Right renal cortex interstitium (tissue), 3 donors: Measurements from ENCODE around the gene LSP1. TPM values are rescaled to one million over a fixed set of nuclear protein-coding genes. Genes with fewer than 3 reads are reported as not detected.

ENCODE experiments used
- DNase-seq, 3 donors: peaks; one replicate each; pipeline ENCODE4 v3.0.0-alpha.2; 2013; ENCODE audit warnings: low read depth in 3 of 3, low spot score in 2 of 3
- polyA plus RNA-seq, 3 donors: library from polyadenylated mRNA; unstranded; fragments of 120-200 nt; gene quantifications; one replicate each; pipeline ENCODE4 v1.2.1, GENCODE V29; 2013; ENCODE audit not compliant: insufficient read length in 3 of 3

LSP1 gene
- polyA plus RNA-seq, 3 donors, result 4.2 to 4.8 (median 4.8) TPM

GRCh38 chr11:1913271-1914060 is 60.6 kb downstream of the LSP1 start:
- no peak for DNase-seq

- DNase-seq, result no peak
Measured at GRCh38 chr11:1915795-1916131, 62.9 kb downstream of the LSP1 start.

DNA sequence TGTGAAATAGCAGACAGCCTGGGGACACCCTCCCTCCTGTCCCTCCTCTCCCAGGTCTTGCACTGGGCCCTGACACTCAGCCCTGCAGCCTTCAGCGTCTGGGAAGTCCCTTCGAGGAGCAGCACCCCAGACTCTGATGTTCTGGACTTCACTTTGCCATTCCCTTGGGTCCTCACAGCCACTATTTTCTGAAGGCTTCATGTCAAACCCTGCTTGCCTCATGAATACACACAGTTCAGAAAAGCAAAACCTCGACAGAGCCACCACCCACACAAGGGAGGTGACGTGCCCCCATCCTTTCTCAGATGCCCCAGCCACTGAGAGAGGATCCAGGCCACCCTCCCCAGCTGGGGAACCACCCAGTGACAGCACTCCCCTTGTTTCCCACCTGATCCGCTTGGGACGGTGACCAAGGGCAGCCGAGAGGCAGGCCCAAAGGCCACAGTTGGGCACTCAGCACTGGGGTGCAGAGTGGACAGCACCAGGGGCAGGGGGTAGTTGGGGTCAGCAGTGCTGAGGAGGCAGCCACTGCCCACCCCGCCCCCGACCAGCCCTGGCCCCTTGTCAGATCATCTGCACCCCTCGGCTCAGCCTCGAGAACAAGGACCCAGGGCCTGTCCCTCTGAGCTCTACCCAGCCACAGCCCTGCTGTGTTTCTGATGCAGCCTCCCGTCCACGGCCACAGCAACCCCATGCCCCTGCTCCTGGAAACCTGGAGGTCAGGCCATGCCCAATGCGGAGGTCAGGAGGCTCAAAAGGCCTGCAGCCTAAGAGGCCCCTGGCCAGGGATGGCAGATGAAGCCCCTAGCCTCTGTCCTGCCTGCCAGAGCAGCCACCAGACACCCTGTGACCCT is 63.5 kb downstream of the LSP1 start:
- no peak for DNase-seq

- DNase-seq, result no peak
Measured at GRCh38 chr11:1916986-1917522, 64.2 kb downstream of the LSP1 start.

DNA sequence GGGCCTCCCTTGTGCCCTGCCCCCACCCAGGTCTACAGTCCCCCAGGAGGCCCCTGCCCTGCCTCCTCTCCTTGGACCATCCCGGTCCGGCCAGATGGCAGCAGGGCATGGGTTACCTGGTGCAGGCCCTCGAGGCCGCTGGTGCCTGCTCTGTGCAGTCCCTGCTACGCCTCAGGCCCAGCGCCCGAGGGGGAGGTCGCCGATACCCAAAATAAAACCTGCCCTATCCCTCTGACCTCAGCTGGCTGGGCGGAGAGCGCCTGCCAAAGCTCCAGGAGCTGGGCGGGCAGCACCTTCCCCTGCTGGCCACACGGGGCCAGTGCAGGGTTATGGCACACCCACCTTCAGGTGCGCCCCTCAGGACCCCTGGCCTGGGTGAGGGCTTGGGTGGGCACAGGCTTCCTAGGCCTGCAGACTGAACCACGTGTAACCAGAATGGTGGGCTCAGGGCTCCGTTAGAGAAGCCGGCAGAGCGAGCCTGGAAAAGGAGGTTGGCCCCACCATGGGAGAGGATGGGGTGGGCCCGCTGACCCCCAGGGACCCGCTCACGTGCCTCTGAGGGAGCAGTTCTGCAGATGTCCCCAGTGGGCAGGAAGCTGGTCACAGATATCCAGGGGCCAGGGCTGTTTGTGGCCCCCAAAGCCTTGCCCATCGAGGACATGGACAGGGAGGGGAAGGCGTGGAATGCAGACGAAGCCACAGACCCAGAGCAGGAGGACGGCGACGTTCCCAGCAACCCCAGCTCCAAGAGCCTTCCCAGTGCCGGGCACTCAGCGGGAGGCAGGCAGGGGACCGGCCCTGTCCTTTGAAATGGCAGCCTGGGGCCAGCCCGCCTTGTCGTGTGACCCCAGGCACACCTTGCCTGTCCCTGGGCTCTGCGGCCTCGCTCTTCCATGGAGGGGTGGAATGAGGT is 64.9 kb downstream of the LSP1 start:
- no peak for DNase-seq

DNA sequence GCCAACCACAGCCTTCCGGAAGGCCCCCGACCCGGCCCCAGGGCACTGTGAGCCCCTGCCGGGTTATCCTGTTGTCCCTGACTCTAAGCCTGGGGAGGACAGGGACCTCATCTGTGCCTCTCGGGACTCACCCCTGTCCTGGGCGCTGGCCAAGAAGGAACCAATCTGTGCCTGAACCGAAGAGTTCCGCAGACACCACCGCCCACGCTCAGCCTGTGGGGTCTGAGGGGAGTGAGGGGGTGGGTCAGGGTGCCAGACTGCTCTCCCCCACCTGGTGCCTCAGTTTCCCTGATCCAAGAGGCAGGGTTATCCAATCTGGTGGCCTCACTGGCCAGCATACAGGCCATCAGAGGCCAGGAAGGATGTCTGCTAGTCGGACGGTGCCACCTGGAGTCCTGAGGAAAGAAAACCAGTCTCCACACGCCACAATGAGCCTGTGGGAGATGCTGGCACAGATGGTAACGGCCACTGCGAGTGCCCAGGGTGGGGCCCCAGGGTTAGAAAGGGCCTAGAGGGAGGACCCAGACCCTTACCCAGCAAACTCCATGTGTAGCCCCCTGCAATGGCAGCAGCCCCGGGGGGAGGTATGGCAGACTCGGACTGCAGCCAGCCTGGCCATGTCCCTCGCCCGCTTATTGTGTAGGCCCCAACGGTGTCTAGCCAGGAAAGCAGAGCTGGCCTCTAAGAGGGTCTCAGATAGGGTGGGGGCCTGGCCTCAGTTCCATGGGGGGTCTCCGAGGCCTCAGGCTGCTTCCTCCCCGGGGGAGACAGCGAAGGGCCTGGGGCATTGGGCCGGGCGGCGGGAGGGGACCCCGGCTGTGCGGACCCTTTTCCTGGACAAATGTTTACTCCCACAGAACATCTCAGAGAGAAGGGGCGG is 65.8 kb downstream of the LSP1 start:
- no peak for DNase-seq

DNA sequence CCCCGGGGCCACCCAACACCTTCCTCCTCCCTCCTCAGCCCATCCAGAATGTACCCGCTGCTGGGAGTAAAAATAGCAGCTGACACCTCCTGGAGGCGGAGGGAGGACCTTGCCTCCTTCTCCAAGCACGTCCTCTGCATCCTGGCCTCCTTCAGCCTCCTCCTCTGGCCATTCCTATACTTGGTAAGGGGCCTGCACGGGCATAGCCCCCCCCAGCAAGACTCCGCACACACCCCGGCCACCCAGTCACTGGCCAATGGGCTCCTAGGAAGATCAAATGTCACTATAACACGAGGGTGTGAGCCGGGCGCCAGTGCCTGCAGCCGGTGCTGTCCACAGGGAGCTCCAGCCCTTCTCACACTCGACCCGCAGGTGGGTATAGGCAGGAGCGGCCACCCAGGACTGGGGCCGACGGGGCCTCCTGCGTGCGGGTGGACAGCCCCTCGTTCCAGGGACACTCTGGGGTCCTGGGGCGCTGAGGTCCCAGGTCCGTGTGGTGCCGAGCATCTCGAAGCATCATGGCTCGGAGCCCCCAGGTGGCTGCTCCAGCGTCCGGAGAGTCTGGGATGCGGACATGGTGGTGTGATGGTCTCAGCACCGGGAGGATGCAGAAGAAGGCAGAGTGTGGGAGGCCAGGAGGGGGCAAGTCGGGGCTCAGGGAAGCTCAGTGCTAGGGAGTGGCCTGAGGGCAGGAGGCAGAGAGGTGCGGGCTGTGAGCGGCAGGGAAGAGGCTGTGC is 66.7 kb downstream of the LSP1 start, which contains the start of gene TNNT3:
TNNT3 (plus strand) TSS at position 313 of the 737 bp plus-strand sequence. CDS start 3,172 bp downstream, outside the sequence.
- DNase-seq, result no peak

GRCh38 chr11:1920128-1920908 is 67.4 kb downstream of the LSP1 start:
- DNase-seq, result no peak

GRCh38 chr11:1920909-1921573 is 68.2 kb downstream of the LSP1 start:
- no peak for DNase-seq

GRCh38 chr11:1921574-1922141 is 68.8 kb downstream of the LSP1 start:
- no peak for DNase-seq

GRCh38 chr11:1922481-1923081 is 69.7 kb downstream of the LSP1 start:
- DNase-seq, result no peak

DNA sequence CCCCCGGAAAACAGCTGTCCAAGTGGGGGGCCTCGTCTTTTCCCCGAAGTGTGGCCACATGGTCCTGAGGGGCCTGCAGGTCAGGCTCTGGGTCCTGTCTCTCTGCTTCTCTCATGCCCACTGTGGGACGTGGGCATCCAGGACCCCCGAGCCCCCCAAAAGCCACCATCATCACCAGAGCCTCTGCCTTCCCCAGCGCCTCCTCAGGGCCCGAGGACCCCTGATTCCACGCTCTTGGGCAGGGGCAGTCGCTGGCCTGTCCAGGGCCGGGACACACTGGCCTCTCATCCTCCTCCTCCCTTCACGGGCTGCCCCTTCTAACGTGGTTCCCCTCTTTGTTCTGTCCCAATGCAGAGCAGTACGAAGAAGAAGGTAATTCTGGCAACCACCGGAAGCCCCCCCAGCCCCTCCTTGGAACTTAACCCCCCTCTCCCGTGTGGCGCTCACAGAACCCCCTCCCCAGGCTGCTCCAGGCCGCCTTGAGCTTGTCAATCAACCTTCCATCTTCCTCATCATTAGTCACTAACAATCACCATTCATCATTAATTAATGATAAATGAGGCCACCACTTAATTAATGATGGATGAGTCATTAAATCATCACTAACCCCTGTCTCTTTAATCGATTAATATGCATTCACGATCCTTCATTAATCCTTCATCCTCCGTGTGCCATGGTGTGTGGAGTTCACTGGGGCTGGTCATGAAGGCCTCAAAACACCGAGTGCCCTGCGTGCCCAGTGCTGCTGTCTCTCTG is 70.5 kb downstream of the LSP1 start:
- DNase-seq, result no peak

DNA sequence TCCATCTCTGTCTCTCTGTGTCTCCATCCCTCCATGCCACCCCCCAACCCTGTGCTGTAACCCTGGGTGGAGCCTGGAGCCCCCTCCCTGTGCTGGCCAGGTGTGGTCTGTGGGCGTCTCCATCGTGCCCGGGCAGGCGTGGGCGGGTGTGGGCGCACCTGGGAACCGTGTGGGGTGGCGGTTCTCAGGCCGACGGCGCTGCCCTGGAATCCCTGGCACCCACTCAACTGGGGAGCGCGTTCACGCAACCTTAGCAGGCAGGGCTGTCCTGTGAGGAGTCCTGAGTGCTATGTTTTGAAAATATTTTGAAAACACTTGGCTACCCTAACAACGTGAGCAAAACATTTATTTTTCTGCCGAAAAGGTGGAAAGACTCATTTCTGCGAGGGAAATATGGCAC is 71.3 kb downstream of the LSP1 start:
- DNase-seq, result no peak

- no peak for DNase-seq
Measured at GRCh38 chr11:1924646-1925372, 71.9 kb downstream of the LSP1 start.

- DNase-seq, result no peak
Measured at GRCh38 chr11:1925373-1926155, 72.7 kb downstream of the LSP1 start.
